Endothelial cell of umbilical vein (primary cell): ENCODE results near the gene PTPRE. TPM values are rescaled to one million over a fixed set of nuclear protein-coding genes. Genes with fewer than 3 reads are reported as not detected.

ENCODE experiments used
- BruUV-seq: library from RNA; stranded (reverse); fragments of 400-500 nt; replicated peaks from 2 replicates; lab custom pipeline; 2021; lab: Mats Ljungman, UMichigan
- CTCF ChIA-PET: fragments of 300-600, 350-600 bp; sonication (Branson Sonifier 250); formaldehyde crosslinking; loops from one replicate; lab custom pipeline; 2021; ENCODE audit warnings: antibody characterized with exemption, inconsistent platforms; lab: Charles Lee
- POLR2A ChIA-PET: fragments of 300-600, 350-600 bp; sonication (Branson Sonifier 250); formaldehyde crosslinking; loops from one replicate; lab custom pipeline; 2021; ENCODE audit warnings: antibody characterized with exemption, inconsistent platforms; lab: Charles Lee
- DNase-seq: peaks from one replicate; pipeline ENCODE4 v3.0.0-alpha.2; 2011; ENCODE audit warnings: low read depth, low spot score
- FAIRE-seq: peaks from 2 replicates; lab custom pipeline; 2011; peaks lifted over from hg19 to GRCh38; lab: Jason Lieb, UNC
- H2AFZ ChIP-seq: 2 replicates; pipeline ENCODE4 v1.6.0; 2012; ENCODE audit warnings: low read depth, low read length, control low read depth, inconsistent platforms
- H3K27ac ChIP-seq: 2 replicates; pipeline ENCODE4 v1.5.1; 2011; ENCODE audit warnings: low read depth, mild to moderate bottlenecking, control low read depth, low read length, moderate library complexity; ENCODE audit not compliant: insufficient read depth
- H3K27me3 ChIP-seq, 2 experiments: 2 replicates each; pipeline versions ENCODE4 v1.6.0 to v1.6.1; 2011; ENCODE audit warnings: low read length in 2 of 2, mixed read lengths in 1 of 2; ENCODE audit not compliant: control insufficient read depth in 2 of 2, insufficient read depth in 2 of 2
- H3K36me3 ChIP-seq, 2 experiments: 2 replicates in 1 of 2; 3 replicates in 1 of 2; pipeline ENCODE4 v1.5.1; 2011; ENCODE audit warnings: low read length in 2 of 2, mild to moderate bottlenecking in 1 of 2, moderate library complexity in 1 of 2; ENCODE audit not compliant: control insufficient read depth in 2 of 2, insufficient read depth in 2 of 2; ENCODE audit errors: extremely low read depth in 1 of 2
- H3K4me1 ChIP-seq: 3 replicates; pipeline ENCODE4 v1.5.1; 2011; ENCODE audit warnings: mild to moderate bottlenecking, low read length; ENCODE audit not compliant: control insufficient read depth, insufficient read depth; ENCODE audit errors: extremely low read depth
- H3K4me2 ChIP-seq: 2 replicates; pipeline ENCODE4 v1.6.1; 2011; ENCODE audit warnings: low read length, control low read depth, mixed read lengths; ENCODE audit not compliant: insufficient read depth
- H3K4me3 ChIP-seq, 3 experiments: fragments of 200-600 bp in 1 of 3; sonication (generic), shearing (Covaris generic) in 1 of 3; replicated peaks in 1 of 3; 2 replicates each; pipeline ENCODE4 v1.5.1; 2011 to 2016; ENCODE audit warnings: control low read depth in 3 of 3, low read length in 3 of 3, mild to moderate bottlenecking in 2 of 3, inconsistent platforms in 1 of 3, low read depth in 1 of 3, moderate library complexity in 1 of 3; ENCODE audit not compliant: insufficient read depth in 1 of 3
- H3K79me2 ChIP-seq: 2 replicates; pipeline ENCODE4 v1.6.0; 2012; ENCODE audit warnings: low read length, inconsistent platforms; ENCODE audit not compliant: control insufficient read depth, insufficient read depth
- H3K9ac ChIP-seq: replicated peaks from 2 replicates; pipeline ENCODE3; 2011; ENCODE audit warnings: low read length, control low read depth; ENCODE audit not compliant: insufficient read depth; ENCODE audit errors: extremely low read depth
- H3K9me1 ChIP-seq: replicated peaks from 3 replicates; pipeline ENCODE4 v1.6.0; 2011; ENCODE audit warnings: mild to moderate bottlenecking, low read length; ENCODE audit not compliant: control insufficient read depth, insufficient read depth; ENCODE audit errors: extremely low read depth
- H3K9me3 ChIP-seq: replicated peaks from 2 replicates; pipeline ENCODE4 v1.5.1; 2012; ENCODE audit warnings: low read length, inconsistent platforms; ENCODE audit not compliant: control insufficient read depth, insufficient read depth
- H4K20me1 ChIP-seq: replicated peaks from 2 replicates; pipeline ENCODE3; 2011; ENCODE audit warnings: mild to moderate bottlenecking, low read length; ENCODE audit not compliant: control insufficient read depth, insufficient read depth; ENCODE audit errors: extremely low read depth
- CTCF ChIP-seq, 2 donors: IDR thresholded peaks; 1 replicate in 1 of 2; 2 replicates in 1 of 2; pipeline ENCODE4 v1.5.1; 2011; ENCODE audit warnings: low read length in 2 of 2, mild to moderate bottlenecking in 2 of 2, moderate library complexity in 2 of 2, control low read depth in 1 of 2, inconsistent platforms in 1 of 2, low read depth in 1 of 2; ENCODE audit not compliant: insufficient read depth in 1 of 2; ENCODE audit errors: extremely low read depth in 1 of 2
- EZH2 ChIP-seq: IDR thresholded peaks from 2 replicates; pipeline ENCODE4 v1.6.1; 2012; ENCODE audit warnings: borderline replicate concordance, low read depth, mild to moderate bottlenecking, moderate library complexity, low read length, inconsistent platforms; ENCODE audit not compliant: severe bottlenecking
- FOS ChIP-seq: IDR thresholded peaks from 2 replicates; pipeline ENCODE4 v1.6.1; 2011; ENCODE audit warnings: mild to moderate bottlenecking, low read length, moderate library complexity, borderline replicate concordance; ENCODE audit not compliant: insufficient read depth
- GATA2 ChIP-seq: IDR thresholded peaks from 2 replicates; pipeline ENCODE4 v1.7.0; 2011; ENCODE audit warnings: low read depth, mild to moderate bottlenecking, moderate library complexity, mixed read lengths, low read length; ENCODE audit not compliant: insufficient read length, insufficient read depth
- JUN ChIP-seq: IDR thresholded peaks from 2 replicates; pipeline ENCODE4 v1.6.1; 2011; ENCODE audit warnings: borderline replicate concordance, low read depth; ENCODE audit not compliant: insufficient read length, insufficient read depth
- MAX ChIP-seq: IDR thresholded peaks from 2 replicates; pipeline ENCODE4 v1.6.1; 2011; ENCODE audit not compliant: insufficient read depth, insufficient read length
- MYC ChIP-seq: IDR thresholded peaks from one replicate; pipeline ENCODE4 v1.6.1; 2011; ENCODE audit warnings: mild to moderate bottlenecking, low read depth, low read length
- POLR2A ChIP-seq: IDR thresholded peaks from 2 replicates; pipeline ENCODE4 v1.6.1; 2012; ENCODE audit warnings: low read depth, mild to moderate bottlenecking, control low read depth, low read length
- POLR2AphosphoS5 ChIP-seq: IDR thresholded peaks from 2 replicates; pipeline ENCODE4 v1.6.1; 2012; ENCODE audit warnings: low read depth, mild to moderate bottlenecking, control low read depth, low read length, moderate library complexity; ENCODE audit not compliant: insufficient read depth
- dilution Hi-C: fragments of 300-500 bp; cut with MboI; formaldehyde crosslinking; loops from one replicate; pipeline ENCODE4 v1.15.0; 2019; ENCODE audit warnings: low sequenced_read_pairs; ENCODE audit not compliant: extremely low pct_ligation_motif_present
- intact Hi-C: fragments of 100-400 bp; cut with micrococcal nuclease; formaldehyde crosslinking; loops from one replicate; pipeline ENCODE4 v1.10.0; 2022
- polyA plus RNA-seq, 4 experiments: library from polyadenylated mRNA; depleted of rRNA in 3 of 4; stranded (reverse) in 3 of 4; unstranded in 1 of 4; fragments of >200 nt; gene quantifications; 2 replicates each; pipeline versions ENCODE4 v1.2.1 to v1.2.3, GENCODE V29; 2011 to 2012; ENCODE audit warnings: missing spikeins in 1 of 4
- total RNA-seq: library from RNA; stranded (reverse); gene quantifications from 2 replicates; pipeline ENCODE4 v1.2.3, GENCODE V29; 2021

The PTPRE gene
- total and polyA plus RNA-seq, 2 donors (not counting 3 experiments of a cell fraction or from before 2014, with no cell fraction given): 37.3 to 116 TPM

- no peaks in the 10 kb centered on the region for H3K27me3 ChIP-seq
- ChIA-PET CTCF (interaction anchor here (3.6 to 7.3 kb wide), 2 partner anchors 25 to 154 kb away, joined by 29 to 42 read pairs; partner anchors contain the start of gene PTPRE), POLR2A (no interaction called here)
- no peak overlapping the region for H2AFZ ChIP-seq
- no peaks in the 10 kb centered on the region for H3K9me3 ChIP-seq
- H3K79me2 ChIP-seq: no peaks in the 10 kb centered on the region
- dilution Hi-C loops: no loop called here
- H3K4me2 ChIP-seq: no peak overlapping the region
- intact Hi-C loops: no loop called here
- TF ChIP-seq FOS: no peak
- TF ChIP-seq MYC: no peak
- no peak for TF ChIP-seq POLR2A
- TF ChIP-seq MAX: no peak
- no peak for TF ChIP-seq CTCF (IDR thresholded peaks at IDR 0.05; ENCODE audit: extremely low read depth in 1 of 2, insufficient read depth in 1 of 2, low read depth in 1 of 2, low read length in 2 of 2)
- TF ChIP-seq POLR2AphosphoS5: no peak
- TF ChIP-seq JUN: no peak
- no peak for TF ChIP-seq EZH2
- TF ChIP-seq GATA2: no peak
- H3K4me1 ChIP-seq: peaks cover 30% of the 10 kb centered on the region
- no peak overlapping the region for H3K9ac ChIP-seq
- FAIRE-seq (no peak), DNase-seq (no peak)
- no peaks in the 10 kb centered on the region for H3K9me1 ChIP-seq
- BruUV-seq: no TSS peak
- peaks cover 19 to 52% of the 10 kb centered on the region in 2 experiments for H3K36me3 ChIP-seq
- no peak overlapping the region for H3K27ac ChIP-seq
- no peak overlapping the region for H3K4me3 ChIP-seq
- no peaks in the 10 kb centered on the region for H4K20me1 ChIP-seq
Observed at GRCh38 chr10:128060341-128061250, 153.7 kb downstream of the PTPRE start.
